Dedifferentiated amniotic fluid mesenchymal stem cell (primary cell): ENCODE measurements around the gene B4GALT7.
"Not testable (repeated sequence)": the region's sequence is repeated elsewhere in the genome, so short reads cannot be mapped to it uniquely, and the experiment has no call there.

ENCODE experiments used
- DNase-seq: peaks from one replicate; pipeline ENCODE4 v3.0.0-alpha.2; 2016; ENCODE audit errors: extremely low spot score

The B4GALT7 gene

GRCh38 chr5:177599731-177600507 lies at the start of gene B4GALT7:
TSS of gene B4GALT7 (plus strand) at chr5:177600132. CDS start at chr5:177600211, 79 bp downstream.
- peak; percentile 68 for DNase-seq

DNA sequence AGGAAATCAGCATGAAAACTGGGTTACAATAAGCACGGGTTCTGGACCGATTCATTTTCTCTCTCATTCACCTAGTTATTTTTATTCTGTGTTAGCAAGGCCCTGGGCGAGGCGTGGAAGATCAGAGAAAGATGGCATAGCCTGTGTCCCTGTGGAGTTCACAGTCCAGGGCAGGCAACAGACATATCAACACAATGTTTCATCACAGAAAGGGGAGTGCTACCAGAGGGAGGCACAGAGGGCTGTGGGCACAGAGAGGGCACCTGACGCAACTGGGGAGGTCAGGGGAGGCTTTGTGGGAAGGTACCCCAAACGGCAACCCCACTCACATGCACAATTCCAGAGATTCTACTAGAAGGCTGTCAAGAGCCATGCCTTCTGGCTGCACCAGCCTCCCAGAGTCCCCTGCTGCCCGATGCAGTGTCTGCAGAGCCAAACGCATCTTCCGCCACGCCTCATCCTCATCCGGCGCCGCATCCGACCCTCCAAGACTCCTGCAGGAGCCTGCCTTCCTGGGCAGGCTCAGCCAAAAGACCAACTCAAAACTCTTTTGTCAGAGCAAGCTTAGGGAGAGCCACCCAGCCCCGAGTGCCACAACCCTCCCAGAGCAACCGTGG lies 47.0 kb upstream of the B4GALT7 start:
- no peak for DNase-seq

DNA sequence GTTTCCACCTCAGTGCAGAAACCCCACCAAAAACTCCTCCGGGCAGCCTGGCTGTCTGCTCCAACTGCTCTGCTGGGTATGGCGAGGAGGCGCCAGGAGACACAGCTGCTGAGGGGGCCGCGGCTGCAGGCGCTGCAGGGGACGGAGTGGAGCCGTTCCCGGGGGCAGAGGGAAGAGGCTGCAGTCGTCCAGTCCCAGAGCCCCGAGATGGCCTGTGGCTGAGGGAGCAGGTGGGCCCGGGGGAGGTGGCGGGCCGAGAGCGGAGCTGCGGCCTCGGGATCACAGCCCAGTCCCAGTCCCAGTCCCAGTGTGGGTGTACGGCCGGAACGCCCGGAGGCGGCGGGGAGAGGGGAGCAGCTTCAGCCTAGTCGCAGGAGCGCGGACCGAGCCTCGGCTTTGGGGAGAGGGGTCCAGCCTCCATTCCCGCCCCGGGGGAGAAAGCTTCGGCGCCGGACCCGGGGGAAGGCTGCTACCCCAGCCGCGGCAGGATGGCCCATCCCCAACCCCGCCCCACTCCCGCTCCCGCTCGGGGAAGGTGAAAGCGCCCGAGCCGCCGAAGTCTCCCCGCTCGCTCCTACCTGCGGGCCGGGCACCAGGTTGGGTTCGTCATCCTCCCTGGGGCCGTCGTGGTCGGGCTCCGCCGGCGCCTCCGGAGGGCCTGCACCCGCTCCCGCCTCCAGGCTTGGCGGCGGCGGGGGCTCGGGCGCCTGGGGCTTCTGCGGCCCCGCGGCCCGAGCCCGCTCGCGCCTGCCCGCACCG lies 46.1 kb upstream of the B4GALT7 start:
- no peak for DNase-seq

- peak; percentile 85 for DNase-seq
These were observed 45.3 kb upstream of the B4GALT7 start, which contains the start of gene FAM193B for GRCh38 chr5:177554474-177555111. TSS of gene FAM193B (minus strand) at chr5:177554563. CDS start at chr5:177554458, 105 bp downstream.

DNA sequence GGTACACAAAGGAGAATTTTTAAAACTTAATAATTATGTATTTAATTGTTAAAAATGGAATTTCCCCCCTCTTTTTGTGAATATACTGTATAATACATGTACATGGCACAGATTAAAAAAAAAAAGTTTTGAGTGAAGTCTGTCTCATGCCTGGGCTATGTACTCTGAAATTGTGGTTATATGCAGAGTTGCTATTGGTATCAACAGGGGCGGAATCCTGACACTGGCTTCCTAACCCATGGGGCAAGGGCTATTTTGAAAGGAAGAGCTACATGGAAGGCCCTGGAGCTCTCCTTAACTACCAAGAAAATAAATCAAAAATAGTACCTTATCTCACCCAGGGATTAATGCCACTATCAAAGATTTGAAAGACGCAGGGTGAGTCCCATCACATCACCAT lies 44.7 kb upstream of the B4GALT7 start:
- no peak for DNase-seq

DNA sequence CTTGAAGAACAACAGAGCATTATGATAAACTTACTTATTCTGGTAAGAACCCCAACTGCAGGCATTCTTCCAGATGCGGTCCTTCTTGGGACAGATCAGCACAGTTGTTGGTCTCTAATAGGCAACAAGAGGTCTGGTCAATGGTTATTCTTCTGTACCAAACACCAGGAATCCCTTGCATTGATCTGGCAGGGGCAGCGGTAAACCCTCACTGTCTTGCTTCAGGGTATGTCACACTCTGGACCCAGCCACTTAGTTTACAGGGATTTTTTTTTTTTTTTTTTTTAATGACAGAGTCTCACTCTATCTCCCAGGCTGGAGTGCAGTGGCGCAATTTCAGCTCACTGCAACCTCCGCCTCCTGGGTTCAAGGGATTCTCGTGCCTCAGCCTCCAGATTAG lies 44.3 kb upstream of the B4GALT7 start:
- no peak for DNase-seq

- no peak for DNase-seq
These were observed 42.8 kb upstream of the B4GALT7 start for GRCh38 chr5:177557041-177557647.

DNA sequence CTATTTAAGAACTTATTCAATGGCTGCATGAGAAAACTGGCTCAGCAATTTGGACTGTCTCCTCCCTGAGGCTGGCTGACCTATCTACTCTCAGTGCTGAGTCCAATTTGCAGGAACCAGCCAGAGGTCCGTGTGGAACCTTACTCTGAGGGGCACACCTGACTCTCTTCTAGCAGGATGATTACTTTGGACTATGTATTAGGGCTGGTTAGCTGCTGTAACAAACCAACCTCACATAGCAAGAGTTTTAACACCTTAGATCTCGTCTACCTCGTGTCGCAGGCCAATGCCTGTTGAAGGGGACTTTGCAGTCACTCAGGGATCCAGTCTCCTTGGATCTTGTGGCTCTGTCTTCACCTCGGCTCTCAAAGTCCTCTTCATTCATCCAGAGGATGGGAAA lies 42.1 kb upstream of the B4GALT7 start:
- DNase-seq = no peak

- not testable (repeated sequence) for DNase-seq
These were observed 40.4 kb upstream of the B4GALT7 start for GRCh38 chr5:177559446-177559941.

DNA sequence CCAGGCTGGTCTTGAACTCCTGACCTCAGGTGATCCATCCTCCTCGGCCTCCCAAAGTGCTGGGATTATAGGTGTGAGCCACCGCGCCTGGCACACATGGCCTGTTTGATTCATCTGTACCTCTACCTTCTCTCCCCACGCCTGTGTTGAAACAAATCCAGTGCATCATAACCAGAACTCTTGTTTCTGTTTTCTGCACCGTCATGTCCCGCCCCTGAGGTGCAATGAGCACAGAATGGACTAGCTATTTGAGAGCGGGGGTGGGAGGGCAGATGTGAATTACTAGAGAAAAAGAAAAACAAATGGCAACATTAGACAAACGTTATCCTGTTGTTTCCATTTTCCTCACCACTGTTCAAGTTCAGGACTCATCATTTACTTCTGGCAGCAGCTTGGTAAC lies 34.9 kb upstream of the B4GALT7 start:
- DNase-seq = no peak

- DNase-seq = no peak
These were observed 31.6 kb upstream of the B4GALT7 start for GRCh38 chr5:177568326-177568725.

DNA sequence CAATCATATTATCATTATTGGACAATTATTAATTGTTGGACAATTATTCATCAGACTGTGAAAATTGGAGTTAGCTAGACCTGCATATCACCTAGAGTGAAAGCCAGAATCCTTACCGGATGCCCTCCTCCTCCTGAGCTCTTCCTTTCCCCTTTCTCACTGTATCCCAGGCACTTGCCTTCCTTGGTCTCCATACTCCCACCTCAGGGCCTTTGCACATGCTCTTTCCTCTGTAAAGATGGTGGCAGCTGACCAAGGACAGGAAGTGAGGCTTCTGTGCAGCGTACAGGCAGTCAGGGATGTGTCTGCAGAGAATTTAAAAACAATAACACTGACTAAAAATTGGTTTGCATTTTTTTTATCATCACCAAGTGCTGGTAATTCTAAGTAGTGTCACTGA lies 30.0 kb upstream of the B4GALT7 start:
- DNase-seq = no peak

DNA sequence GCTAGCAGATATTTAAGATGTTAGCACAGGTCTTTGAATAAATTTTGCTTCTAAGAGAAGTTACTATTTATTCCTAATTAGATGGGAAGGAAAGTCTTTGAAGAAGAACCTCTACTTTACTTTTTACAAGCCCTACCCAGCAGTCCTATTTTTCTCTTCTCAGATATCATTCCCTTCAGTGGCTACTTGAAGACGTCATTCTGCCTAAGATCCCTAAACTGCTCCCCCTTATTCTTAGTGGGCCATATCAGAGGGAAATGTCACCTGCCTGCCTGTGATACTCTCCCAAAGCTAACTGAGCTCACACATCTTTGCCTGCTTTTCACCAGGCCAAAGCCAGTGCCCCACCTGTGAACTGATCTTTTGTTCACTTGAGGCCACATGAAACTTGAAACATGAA lies 24.4 kb upstream of the B4GALT7 start:
- DNase-seq = no peak

- no peak for DNase-seq
These were observed 23.8 kb upstream of the B4GALT7 start for GRCh38 chr5:177576169-177576568.

DNA sequence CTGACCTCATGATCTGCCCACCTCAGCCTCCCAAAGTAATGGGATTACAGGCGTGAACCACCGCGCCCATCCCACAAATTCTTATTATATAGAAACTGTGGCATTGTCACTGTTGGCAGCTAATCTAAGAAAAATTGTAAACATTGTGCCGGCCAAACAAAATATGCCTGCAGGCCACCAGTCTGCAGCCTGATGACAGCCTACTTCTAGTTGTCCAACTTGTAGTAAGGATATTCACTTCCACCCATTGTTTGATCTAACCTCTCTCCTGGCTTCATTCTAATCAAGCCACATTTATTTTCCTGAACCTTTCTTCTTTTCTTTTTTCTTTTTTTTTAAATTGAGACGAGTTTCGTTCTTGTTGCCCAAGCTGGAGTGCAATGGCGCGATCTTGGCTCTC lies 21.6 kb upstream of the B4GALT7 start:
- DNase-seq = no peak

- no peak for DNase-seq
These were observed 11.5 kb upstream of the B4GALT7 start for GRCh38 chr5:177588413-177588909.

GRCh38 chr5:177590406-177590805 lies 9.5 kb upstream of the B4GALT7 start:
- no peak for DNase-seq

GRCh38 chr5:177591690-177592009 lies 8.3 kb upstream of the B4GALT7 start:
- no peak for DNase-seq

DNA sequence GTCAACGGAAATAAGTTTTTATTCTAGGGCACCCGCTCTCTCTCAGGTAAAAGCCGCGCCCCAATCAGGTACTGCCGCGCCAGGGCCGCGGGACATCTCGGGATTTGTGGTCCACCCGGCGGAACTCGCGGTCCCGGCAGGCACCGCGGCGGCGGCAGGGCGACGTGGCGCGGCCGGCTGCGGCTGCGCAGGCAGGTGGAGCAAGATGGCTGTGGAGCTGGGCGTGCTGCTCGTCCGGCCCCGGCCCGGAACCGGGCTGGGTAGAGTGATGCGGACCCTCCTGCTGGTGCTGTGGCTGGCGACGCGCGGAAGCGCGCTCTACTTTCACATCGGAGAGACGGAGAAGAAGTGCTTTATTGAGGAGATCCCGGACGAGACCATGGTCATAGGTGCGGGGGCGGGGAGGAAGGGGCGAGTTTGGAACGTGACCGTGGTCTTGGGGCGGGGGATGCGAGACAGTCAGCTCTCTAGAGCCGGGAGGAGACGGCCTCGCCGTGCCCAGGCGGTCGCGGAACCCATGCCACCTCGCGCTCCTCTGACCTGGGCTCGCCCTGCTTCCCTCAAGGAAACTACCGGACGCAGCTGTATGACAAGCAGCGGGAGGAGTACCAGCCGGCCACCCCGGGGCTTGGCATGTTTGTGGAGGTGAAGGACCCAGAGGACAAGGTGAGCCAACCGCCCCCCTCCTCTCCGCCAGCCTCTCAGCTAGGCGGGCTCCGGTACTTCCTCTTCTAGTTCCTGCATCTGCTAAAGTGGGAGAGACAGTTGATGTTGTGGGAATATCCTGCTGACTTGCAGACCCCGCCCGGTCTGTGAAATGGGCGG lies 7.7 kb upstream of the B4GALT7 start, which contains the start of gene TMED9:
Gene TMED9, plus strand, starts transcription at position 194 of the 825 bp plus-strand sequence. Its CDS starts 12 bp downstream, at position 206.
- peak; percentile 70 for DNase-seq

- no peak for DNase-seq
These were observed 7.0 kb upstream of the B4GALT7 start for GRCh38 chr5:177592905-177593304.
